Ectodermal cell (in vitro differentiated cells): Measurements from ENCODE around the gene AFDN. TPM values are rescaled to one million over a fixed set of nuclear protein-coding genes. Genes with fewer than 3 reads are reported as not detected.

ENCODE experiments used
- H3K27ac ChIP-seq: 2 replicates; pipeline ENCODE4 v1.7.0; 2013; ENCODE audit warnings: mild to moderate bottlenecking, low read depth, low read length; ENCODE audit not compliant: insufficient read depth, poor library complexity, severe bottlenecking
- H3K27me3 ChIP-seq: 2 replicates; pipeline ENCODE4 v1.7.0; 2013; ENCODE audit warnings: mild to moderate bottlenecking, low read length; ENCODE audit not compliant: insufficient read depth, control insufficient read depth, poor library complexity, severe bottlenecking
- H3K36me3 ChIP-seq: one replicate; pipeline ENCODE4 v1.7.0; 2013; ENCODE audit warnings: low read length; ENCODE audit not compliant: control insufficient read depth, insufficient read depth
- H3K4me1 ChIP-seq: one replicate; pipeline ENCODE4 v1.7.0; 2013; ENCODE audit warnings: low read length; ENCODE audit not compliant: control insufficient read depth, insufficient read depth
- H3K4me3 ChIP-seq: 2 replicates; pipeline ENCODE4 v1.7.0; 2013; ENCODE audit warnings: low read depth, low read length, control low read depth; ENCODE audit not compliant: insufficient read depth
- H3K9me3 ChIP-seq: 2 replicates; pipeline ENCODE4 v1.7.0; 2013; ENCODE audit warnings: mild to moderate bottlenecking, low read length, moderate library complexity; ENCODE audit not compliant: control insufficient read depth
- WGBS, 2 experiments: methylation state at CpG; one replicate each; pipeline ENCODE4 v1.1.7; 2013; ENCODE audit warnings: missing lambda C conversion rate in 2 of 2; 5-methylcytosine and 5-hydroxymethylcytosine counted together
- polyA plus RNA-seq, 4 experiments: library from polyadenylated mRNA; stranded (reverse); fragments of 50-300 nt; gene quantifications; one replicate each; pipeline ENCODE4 v1.2.3, GENCODE V29; 2013

The AFDN gene
- 210 TPM for polyA plus RNA-seq (2013, experiment 1 of 4)
- polyA plus RNA-seq (2013, experiment 2 of 4): 227 TPM
- 173 TPM for polyA plus RNA-seq (2013, experiment 3 of 4)
- polyA plus RNA-seq (2013, experiment 4 of 4): 206 TPM

GRCh38 chr6:167826896-167827582 is at the start of gene AFDN:
Gene AFDN, plus strand, starts transcription at chr6:167826911. Its CDS starts 222 bp downstream, at chr6:167827133.
- peak within 1 kb of the TSS; percentile 40 for H3K27ac ChIP-seq
- H3K4me1 ChIP-seq: peaks cover 21% of the 10 kb centered on the region
- H3K27me3 ChIP-seq: no peaks in the 10 kb centered on the region
- peaks cover under 1% of the 10 kb centered on the region for H3K36me3 ChIP-seq
- no peaks in the 10 kb centered on the region for H3K9me3 ChIP-seq
- 0% methylated on average over 89 to 92 of the region's 108 CpGs for WGBS, 2 experiments
- H3K4me3 ChIP-seq: peak within 1 kb of the TSS; percentile 74

GRCh38 chr6:167778497-167779128 is 48.1 kb upstream of the AFDN start:
- Histone ChIP-seq H3K4me3 (no peak overlapping the region), H3K27ac (no peak overlapping the region), H3K9me3 (no peaks in the 10 kb centered on the region), H3K4me1 (no peaks in the 10 kb centered on the region), H3K27me3 (no peaks in the 10 kb centered on the region), H3K36me3 (no peaks in the 10 kb centered on the region)
- 94 to 95% methylated on average over 21 of the region's 21 CpGs for WGBS, 2 experiments

GRCh38 chr6:167779129-167779992 is 47.4 kb upstream of the AFDN start:
- no peaks in the 10 kb centered on the region for H3K27me3 ChIP-seq
- no peak overlapping the region for H3K27ac ChIP-seq
- H3K9me3 ChIP-seq: no peaks in the 10 kb centered on the region
- H3K4me3 ChIP-seq: no peak overlapping the region
- H3K36me3 ChIP-seq: no peaks in the 10 kb centered on the region
- H3K4me1 ChIP-seq: no peaks in the 10 kb centered on the region
- 95 to 96% methylated on average over 20 of the region's 20 CpGs for WGBS, 2 experiments

GRCh38 chr6:167779993-167780655 is 46.6 kb upstream of the AFDN start:
- H3K9me3 ChIP-seq: no peaks in the 10 kb centered on the region
- no peak overlapping the region for H3K27ac ChIP-seq
- no peaks in the 10 kb centered on the region for H3K4me1 ChIP-seq
- 91 to 92% methylated on average over 15 of the region's 15 CpGs for WGBS, 2 experiments
- H3K4me3 ChIP-seq: no peak overlapping the region
- H3K36me3 ChIP-seq: no peaks in the 10 kb centered on the region
- no peaks in the 10 kb centered on the region for H3K27me3 ChIP-seq

GRCh38 chr6:167781066-167781767 is 45.5 kb upstream of the AFDN start:
- Histone ChIP-seq H3K27me3 (no peaks in the 10 kb centered on the region), H3K4me1 (no peaks in the 10 kb centered on the region), H3K36me3 (no peaks in the 10 kb centered on the region), H3K27ac (no peak overlapping the region), H3K9me3 (no peaks in the 10 kb centered on the region), H3K4me3 (no peak overlapping the region)
- 88% methylated on average over 15 of the region's 15 CpGs for WGBS, 2 experiments

- Histone ChIP-seq H3K36me3 (no peaks in the 10 kb centered on the region), H3K4me3 (no peak overlapping the region), H3K27ac (no peak overlapping the region), H3K27me3 (no peaks in the 10 kb centered on the region), H3K4me1 (no peaks in the 10 kb centered on the region), H3K9me3 (no peaks in the 10 kb centered on the region)
- 91 to 92% methylated on average over 9 of the region's 9 CpGs for WGBS, 2 experiments
Measured at GRCh38 chr6:167781868-167782267, 44.8 kb upstream of the AFDN start.

GRCh38 chr6:167782698-167783517 is 43.8 kb upstream of the AFDN start:
- 92 to 96% methylated on average over 4 of the region's 4 CpGs for WGBS, 2 experiments
- no peak overlapping the region for H3K27ac ChIP-seq
- no peak overlapping the region for H3K4me3 ChIP-seq
- no peaks in the 10 kb centered on the region for H3K36me3 ChIP-seq
- H3K4me1 ChIP-seq: no peaks in the 10 kb centered on the region
- no peaks in the 10 kb centered on the region for H3K9me3 ChIP-seq
- no peaks in the 10 kb centered on the region for H3K27me3 ChIP-seq

GRCh38 chr6:167786853-167787675 is 39.6 kb upstream of the AFDN start:
- no peak overlapping the region for H3K4me3 ChIP-seq
- 91% methylated on average over 10 of the region's 10 CpGs for WGBS, 2 experiments
- H3K9me3 ChIP-seq: no peaks in the 10 kb centered on the region
- H3K27ac ChIP-seq: no peak overlapping the region
- H3K27me3 ChIP-seq: no peaks in the 10 kb centered on the region
- no peaks in the 10 kb centered on the region for H3K4me1 ChIP-seq
- H3K36me3 ChIP-seq: no peaks in the 10 kb centered on the region
